ENCODE results near the gene TP53AIP1. TPM values are rescaled to one million over a fixed set of nuclear protein-coding genes. Genes with fewer than 3 reads are reported as not detected.

The TP53AIP1 gene
- total and polyA plus RNA-seq, 2 experiments from 2014 or later: 0.07 TPM; not detected in 1

DNA sequence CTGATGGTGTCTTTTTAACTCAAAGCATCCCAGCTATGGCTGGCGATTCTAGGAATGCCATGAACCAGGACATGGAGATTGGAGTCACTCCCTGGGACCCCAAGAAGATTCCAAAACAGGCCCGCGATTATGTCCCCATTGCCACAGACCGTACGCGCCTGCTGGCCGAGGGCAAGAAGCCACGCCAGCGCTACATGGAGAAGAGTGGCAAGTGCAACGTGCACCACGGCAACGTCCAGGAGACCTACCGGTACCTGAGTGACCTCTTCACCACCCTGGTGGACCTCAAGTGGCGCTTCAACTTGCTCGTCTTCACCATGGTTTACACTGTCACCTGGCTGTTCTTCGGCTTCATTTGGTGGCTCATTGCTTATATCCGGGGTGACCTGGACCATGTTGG lies 31.4 kb downstream of the TP53AIP1 start:
- peaks cover 24% of the 10 kb centered on the region for H3K27me3 Mint-ChIP-seq (ENCODE audit: insufficient read depth, low read depth, poor library complexity)
- Histone ChIP-seq H3K4me2 (no peak overlapping the region), H3F3A (replicated peaks; ENCODE audit: low read depth) (no peaks in the 10 kb centered on the region), H3K4me3 (no peak overlapping the region), H3K27me3 (ENCODE audit: insufficient read depth) (peaks cover 26% of the 10 kb centered on the region), H3K4me1 (ENCODE audit: insufficient read depth) (no peaks in the 10 kb centered on the region), H3K27ac (ENCODE audit: low read depth) (no peak overlapping the region), H4K20me1 (replicated peaks; ENCODE audit: insufficient read depth) (no peaks in the 10 kb centered on the region), H3K9me2 (ENCODE audit: insufficient read depth) (no peaks in the 10 kb centered on the region), H2AFZ (no peak overlapping the region), H3K36me3 (ENCODE audit: insufficient read depth) (no peaks in the 10 kb centered on the region), H3K79me2 (replicated peaks; ENCODE audit: insufficient read depth) (no peaks in the 10 kb centered on the region)
- DNase-seq (ENCODE audit: low spot score) (no peak), ATAC-seq (no peak)
- H3K4me3 Mint-ChIP-seq: no peak overlapping the region
- no peak for TF ChIP-seq ZNF114 (CRISPR knock-in tag; IDR thresholded peaks at IDR 0.05)
- no peaks in the 10 kb centered on the region; the same call in 2 of the 3 replicates for H3K4me1 Mint-ChIP-seq
- no peak overlapping the region for H3K27ac Mint-ChIP-seq
- H3K9me3 Mint-ChIP-seq: peaks cover 10% of the 10 kb centered on the region
- no peaks in the 10 kb centered on the region; the same call in 2 of the 3 replicates for H3K36me3 Mint-ChIP-seq (ENCODE audit: low read depth)

DNA sequence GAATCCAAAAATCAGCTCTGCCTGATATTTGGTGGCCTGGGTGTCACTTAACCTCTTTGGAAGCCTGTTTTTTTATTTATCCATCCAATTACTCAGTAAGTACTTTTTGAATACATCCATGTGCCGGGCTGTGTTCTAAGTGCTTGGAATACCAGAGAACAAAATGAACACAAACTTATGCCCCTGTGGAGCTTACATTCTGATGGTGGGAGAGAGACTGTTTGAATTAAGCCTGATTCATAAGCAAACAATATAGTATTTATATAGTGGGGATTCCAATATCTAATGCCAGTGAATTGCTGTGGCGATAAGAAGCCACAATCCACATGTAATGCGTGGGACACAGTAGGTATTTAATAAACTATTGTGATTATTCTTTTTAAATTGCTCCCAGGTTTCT lies 32.1 kb downstream of the TP53AIP1 start:
- no peaks in the 10 kb centered on the region; the same call in 2 of the 3 replicates for H3K36me3 Mint-ChIP-seq (ENCODE audit: low read depth)
- peaks cover 26% of the 10 kb centered on the region for H3K27me3 Mint-ChIP-seq (ENCODE audit: insufficient read depth, low read depth, poor library complexity)
- Histone ChIP-seq H3K9me2 (ENCODE audit: insufficient read depth) (no peaks in the 10 kb centered on the region), H2AFZ (no peak overlapping the region), H3K79me2 (replicated peaks; ENCODE audit: insufficient read depth) (no peaks in the 10 kb centered on the region), H3K36me3 (ENCODE audit: insufficient read depth) (no peaks in the 10 kb centered on the region), H4K20me1 (replicated peaks; ENCODE audit: insufficient read depth) (no peaks in the 10 kb centered on the region), H3K27ac (ENCODE audit: low read depth) (no peak overlapping the region), H3K4me3 (no peak overlapping the region), H3K4me1 (ENCODE audit: insufficient read depth) (no peaks in the 10 kb centered on the region), H3F3A (replicated peaks; ENCODE audit: low read depth) (no peaks in the 10 kb centered on the region), H3K27me3 (ENCODE audit: insufficient read depth) (peaks cover 33% of the 10 kb centered on the region), H3K4me2 (no peak overlapping the region)
- no peak overlapping the region for H3K4me3 Mint-ChIP-seq
- DNase-seq (ENCODE audit: low spot score): no peak
- no peak for ATAC-seq
- no peak overlapping the region for H3K27ac Mint-ChIP-seq
- H3K9me3 Mint-ChIP-seq: peaks cover 10% of the 10 kb centered on the region; the same call in 2 of the 3 replicates
- H3K4me1 Mint-ChIP-seq: no peaks in the 10 kb centered on the region; the same call in 2 of the 3 replicates
- TF ChIP-seq JUNB (IDR thresholded peaks at IDR 0.05; ENCODE audit: unreplicated experiment) (no peak), EZH2 (IDR thresholded peaks at IDR 0.05; ENCODE audit: low read depth, unreplicated experiment) (no peak), STAT1 (IDR thresholded peaks at IDR 0.05; ENCODE audit: unreplicated experiment) (no peak), POLR2AphosphoS5 (IDR thresholded peaks at IDR 0.05; ENCODE audit: low read depth) (no peak), EZH2phosphoT487 (IDR thresholded peaks at IDR 0.05; ENCODE audit: unreplicated experiment) (no peak), ZNF331 (CRISPR knock-in tag; IDR thresholded peaks at IDR 0.05; ENCODE audit: low read depth) (no peak), CREB1 (CRISPR knock-in tag; IDR thresholded peaks at IDR 0.05; ENCODE audit: low read depth) (no peak), REST (IDR thresholded peaks at IDR 0.05; ENCODE audit: unreplicated experiment) (no peak), CTCF (conservative IDR thresholded peaks at IDR 0.05; ENCODE audit: low read depth in 2 of 2) (no peak), NANOG (IDR thresholded peaks at IDR 0.05; ENCODE audit: borderline replicate concordance) (no peak)
- TF ChIP-seq, protein P1, sequence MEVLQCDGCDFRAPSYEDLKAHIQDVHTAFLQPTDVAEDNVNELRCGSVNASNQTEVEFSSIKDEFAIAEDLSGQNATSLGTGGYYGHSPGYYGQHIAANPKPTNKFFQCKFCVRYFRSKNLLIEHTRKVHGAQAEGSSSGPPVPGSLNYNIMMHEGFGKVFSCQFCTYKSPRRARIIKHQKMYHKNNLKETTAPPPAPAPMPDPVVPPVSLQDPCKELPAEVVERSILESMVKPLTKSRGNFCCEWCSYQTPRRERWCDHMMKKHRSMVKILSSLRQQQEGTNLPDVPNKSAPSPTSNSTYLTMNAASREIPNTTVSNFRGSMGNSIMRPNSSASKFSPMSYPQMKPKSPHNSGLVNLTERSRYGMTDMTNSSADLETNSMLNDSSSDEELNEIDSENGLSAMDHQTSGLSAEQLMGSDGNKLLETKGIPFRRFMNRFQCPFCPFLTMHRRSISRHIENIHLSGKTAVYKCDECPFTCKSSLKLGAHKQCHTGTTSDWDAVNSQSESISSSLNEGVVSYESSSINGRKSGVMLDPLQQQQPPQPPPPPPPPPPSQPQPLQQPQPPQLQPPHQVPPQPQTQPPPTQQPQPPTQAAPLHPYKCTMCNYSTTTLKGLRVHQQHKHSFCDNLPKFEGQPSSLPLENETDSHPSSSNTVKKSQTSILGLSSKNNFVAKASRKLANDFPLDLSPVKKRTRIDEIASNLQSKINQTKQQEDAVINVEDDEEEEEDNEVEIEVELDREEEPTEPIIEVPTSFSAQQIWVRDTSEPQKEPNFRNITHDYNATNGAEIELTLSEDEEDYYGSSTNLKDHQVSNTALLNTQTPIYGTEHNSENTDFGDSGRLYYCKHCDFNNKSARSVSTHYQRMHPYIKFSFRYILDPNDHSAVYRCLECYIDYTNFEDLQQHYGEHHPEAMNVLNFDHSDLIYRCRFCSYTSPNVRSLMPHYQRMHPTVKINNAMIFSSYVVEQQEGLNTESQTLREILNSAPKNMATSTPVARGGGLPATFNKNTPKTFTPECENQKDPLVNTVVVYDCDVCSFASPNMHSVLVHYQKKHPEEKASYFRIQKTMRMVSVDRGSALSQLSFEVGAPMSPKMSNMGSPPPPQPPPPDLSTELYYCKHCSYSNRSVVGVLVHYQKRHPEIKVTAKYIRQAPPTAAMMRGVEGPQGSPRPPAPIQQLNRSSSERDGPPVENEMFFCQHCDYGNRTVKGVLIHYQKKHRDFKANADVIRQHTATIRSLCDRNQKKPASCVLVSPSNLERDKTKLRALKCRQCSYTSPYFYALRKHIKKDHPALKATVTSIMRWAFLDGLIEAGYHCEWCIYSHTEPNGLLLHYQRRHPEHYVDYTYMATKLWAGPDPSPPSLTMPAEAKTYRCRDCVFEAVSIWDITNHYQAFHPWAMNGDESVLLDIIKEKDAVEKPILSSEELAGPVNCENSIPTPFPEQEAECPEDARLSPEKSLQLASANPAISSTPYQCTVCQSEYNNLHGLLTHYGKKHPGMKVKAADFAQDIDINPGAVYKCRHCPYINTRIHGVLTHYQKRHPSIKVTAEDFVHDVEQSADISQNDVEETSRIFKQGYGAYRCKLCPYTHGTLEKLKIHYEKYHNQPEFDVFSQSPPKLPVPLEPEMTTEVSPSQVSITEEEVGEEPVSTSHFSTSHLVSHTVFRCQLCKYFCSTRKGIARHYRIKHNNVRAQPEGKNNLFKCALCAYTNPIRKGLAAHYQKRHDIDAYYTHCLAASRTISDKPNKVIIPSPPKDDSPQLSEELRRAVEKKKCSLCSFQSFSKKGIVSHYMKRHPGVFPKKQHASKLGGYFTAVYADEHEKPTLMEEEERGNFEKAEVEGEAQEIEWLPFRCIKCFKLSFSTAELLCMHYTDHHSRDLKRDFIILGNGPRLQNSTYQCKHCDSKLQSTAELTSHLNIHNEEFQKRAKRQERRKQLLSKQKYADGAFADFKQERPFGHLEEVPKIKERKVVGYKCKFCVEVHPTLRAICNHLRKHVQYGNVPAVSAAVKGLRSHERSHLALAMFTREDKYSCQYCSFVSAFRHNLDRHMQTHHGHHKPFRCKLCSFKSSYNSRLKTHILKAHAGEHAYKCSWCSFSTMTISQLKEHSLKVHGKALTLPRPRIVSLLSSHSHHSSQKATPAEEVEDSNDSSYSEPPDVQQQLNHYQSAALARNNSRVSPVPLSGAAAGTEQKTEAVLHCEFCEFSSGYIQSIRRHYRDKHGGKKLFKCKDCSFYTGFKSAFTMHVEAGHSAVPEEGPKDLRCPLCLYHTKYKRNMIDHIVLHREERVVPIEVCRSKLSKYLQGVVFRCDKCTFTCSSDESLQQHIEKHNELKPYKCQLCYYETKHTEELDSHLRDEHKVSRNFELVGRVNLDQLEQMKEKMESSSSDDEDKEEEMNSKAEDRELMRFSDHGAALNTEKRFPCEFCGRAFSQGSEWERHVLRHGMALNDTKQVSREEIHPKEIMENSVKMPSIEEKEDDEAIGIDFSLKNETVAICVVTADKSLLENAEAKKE (CRISPR knock-in tag; IDR thresholded peaks at IDR 0.05): no peak

Data from GM23338 (cell line).